Gastrocnemius medialis (tissue), 4 donors: ENCODE data around the gene RBM17.

Experiments
- CTCF ChIP-seq, 5 experiments: fragments of 450-650 bp in 3 of 5; fragments of 200-600 bp in 2 of 5; sonication (generic) in 2 of 5; IDR thresholded peaks in 4 of 5; conservative IDR thresholded peaks in 1 of 5; 1 replicate in 4 of 5; 2 replicates in 1 of 5; pipeline ENCODE4 v1.5.1; 2016 to 2019; ENCODE audit warnings: antibody characterized with exemption in 5 of 5, mild to moderate bottlenecking in 3 of 5, moderate library complexity in 3 of 5
- POLR2A ChIP-seq, 2 donors: fragments of 450-650 bp; IDR thresholded peaks; one replicate each; pipeline ENCODE4 v1.6.1; 2017; ENCODE audit warnings: antibody characterized with exemption in 2 of 2, mild to moderate bottlenecking in 2 of 2, moderate library complexity in 2 of 2

GRCh38 chr10:6092731-6093130 lies 3.9 kb downstream of the RBM17 start:
- TF ChIP-seq POLR2A (IDR thresholded peaks at IDR 0.05) (no peak), CTCF (IDR thresholded peaks at IDR 0.05 in 4 of 5, conservative IDR thresholded peaks at IDR 0.05 in 1 of 5) (no peak)
